Gastrocnemius medialis (tissue), 4 donors: Measurements from ENCODE around the gene FAM98A. TPM values are rescaled to one million over a fixed set of nuclear protein-coding genes. Genes with fewer than 3 reads are reported as not detected.

Experiments
- ATAC-seq, 2 donors: fragments of 150-250 bp; one replicate each; pipeline ENCODE4 v1.9.1; 2016
- DNase-seq, 2 donors: peaks; one replicate each; pipeline ENCODE4 v3.0.0-alpha.2; 2019
- H3K27ac ChIP-seq, 4 donors: fragments of 200-600 bp; sonication (generic); 1 replicate in 1 of 4; 2 replicates in 3 of 4; pipeline ENCODE4 v1.5.1; 2016 to 2018; ENCODE audit warnings: mild to moderate bottlenecking in 2 of 4, moderate library complexity in 1 of 4
- H3K27me3 ChIP-seq, 3 donors: fragments of 200-600 bp; sonication (generic) in 2 of 3; 1 replicate in 1 of 3; 2 replicates in 2 of 3; pipeline versions ENCODE4 v1.5.1 to v1.6.0; 2016 to 2019; ENCODE audit warnings: mild to moderate bottlenecking in 1 of 3, moderate library complexity in 1 of 3
- H3K36me3 ChIP-seq, 2 donors: fragments of 200-600 bp; sonication (generic) in 1 of 2; one replicate each; pipeline ENCODE4 v1.5.1; 2017 to 2018
- H3K4me1 ChIP-seq, 2 donors: fragments of 200-600 bp; sonication (generic) in 1 of 2; one replicate each; pipeline ENCODE4 v1.5.1; 2016 to 2017; ENCODE audit warnings: mild to moderate bottlenecking in 2 of 2
- H3K4me3 ChIP-seq, 4 donors: fragments of 200-600 bp; sonication (generic) in 3 of 4; 1 replicate in 1 of 4; 2 replicates in 3 of 4; pipeline ENCODE4 v1.5.1; 2016 to 2019; ENCODE audit warnings: mild to moderate bottlenecking in 2 of 4
- H3K9me3 ChIP-seq, 3 donors: fragments of 200-600 bp; sonication (generic) in 2 of 3; 1 replicate in 1 of 3; 2 replicates in 2 of 3; pipeline ENCODE4 v1.5.1; 2016 to 2019
- POLR2A ChIP-seq, 2 donors: fragments of 450-650 bp; IDR thresholded peaks; one replicate each; pipeline ENCODE4 v1.6.1; 2017; ENCODE audit warnings: antibody characterized with exemption in 2 of 2, mild to moderate bottlenecking in 2 of 2, moderate library complexity in 2 of 2
- in situ Hi-C, 4 donors: fragments of 200-750 bp; cut with MboI; loops; one replicate each; pipeline versions ENCODE4 v1.15.0 to v1.8.0; 2017; ENCODE audit warnings: low sequenced_read_pairs in 4 of 4
- intact Hi-C: fragments of 100-400 bp; cut with DNase I; formaldehyde crosslinking; loops from one replicate; pipeline ENCODE4 v1.15.1; 2023; ENCODE audit warnings: low total_unique reads
- total RNA-seq, 4 donors: library from RNA; depleted of rRNA; stranded (reverse); fragments of >200 nt; gene quantifications; one replicate each; pipeline versions ENCODE4 v1.1.0 to v1.2.3, GENCODE V29; 2016
- TF ChIP-seq, protein P1 (sequence below), 5 experiments: fragments of 450-650 bp in 3 of 5; fragments of 200-600 bp in 2 of 5; sonication (generic) in 2 of 5; IDR thresholded peaks in 4 of 5; conservative IDR thresholded peaks in 1 of 5; 1 replicate in 4 of 5; 2 replicates in 1 of 5; pipeline ENCODE4 v1.5.1; 2016 to 2019; ENCODE audit warnings: antibody characterized with exemption in 5 of 5, mild to moderate bottlenecking in 3 of 5, moderate library complexity in 3 of 5

The FAM98A gene
- 1,000 to 10,000 TPM in 1 of 4 donors, 10 to 100 TPM in 3; 33.7 to 1,115 (median 44.2) TPM for total RNA-seq

DNA sequence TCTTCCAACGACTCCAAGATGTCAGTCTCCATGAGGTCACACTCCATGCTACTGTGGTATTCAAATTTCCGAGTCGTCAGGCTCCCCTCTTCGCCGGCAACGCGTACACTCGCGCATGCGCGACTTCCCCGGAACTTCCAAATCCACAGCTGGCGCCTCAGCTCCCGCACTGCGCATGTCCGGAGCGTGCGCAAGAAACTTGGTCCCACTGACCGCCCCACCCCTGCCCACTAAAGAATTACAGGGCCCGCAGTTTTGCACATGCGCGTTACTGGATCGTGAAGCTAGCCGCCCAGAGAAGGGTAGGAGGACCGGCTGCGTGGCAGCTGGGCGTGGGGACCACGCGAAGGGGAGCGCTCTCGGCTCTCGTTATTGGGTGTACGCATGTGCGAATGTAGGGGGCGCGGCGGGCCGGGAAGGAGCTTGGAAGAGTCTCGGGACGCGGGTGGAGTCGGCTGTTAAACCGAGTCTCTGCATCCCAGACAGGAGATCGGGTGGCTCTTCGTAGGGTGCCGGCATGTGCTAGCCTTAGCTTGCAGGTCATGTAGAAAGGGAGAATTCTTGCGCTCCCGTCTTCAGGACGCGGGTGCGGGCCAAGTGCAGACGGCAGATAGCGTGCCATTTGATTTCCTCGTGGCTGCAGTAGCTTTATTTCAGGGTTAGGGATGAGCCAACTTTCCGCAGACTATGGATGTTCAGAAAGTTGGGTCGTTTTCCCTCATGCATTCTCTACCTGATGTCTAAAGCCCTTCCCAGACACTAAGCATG lies at the start of gene FAM98A:
Gene FAM98A (minus strand): TSS at position 125 of the 768 bp plus-strand sequence. CDS start 78 bp downstream, at position 47.
- Histone ChIP-seq H3K27ac (peak within 1 kb of the TSS; percentile 95 to 98 (median 96)), H3K36me3 (peaks cover 0 to 15% of the 10 kb centered on the region in 2 donors), H3K4me3 (peak within 1 kb of the TSS; percentile 89 to 99 (median 96)), H3K4me1 (peaks cover 15 to 28% of the 10 kb centered on the region in 2 donors), H3K27me3 (no peaks in the 10 kb centered on the region), H3K9me3 (no peaks in the 10 kb centered on the region)
- peak; percentile 73 to 78 for TF ChIP-seq POLR2A (IDR thresholded peaks at IDR 0.05)
- TF ChIP-seq, protein P1, sequence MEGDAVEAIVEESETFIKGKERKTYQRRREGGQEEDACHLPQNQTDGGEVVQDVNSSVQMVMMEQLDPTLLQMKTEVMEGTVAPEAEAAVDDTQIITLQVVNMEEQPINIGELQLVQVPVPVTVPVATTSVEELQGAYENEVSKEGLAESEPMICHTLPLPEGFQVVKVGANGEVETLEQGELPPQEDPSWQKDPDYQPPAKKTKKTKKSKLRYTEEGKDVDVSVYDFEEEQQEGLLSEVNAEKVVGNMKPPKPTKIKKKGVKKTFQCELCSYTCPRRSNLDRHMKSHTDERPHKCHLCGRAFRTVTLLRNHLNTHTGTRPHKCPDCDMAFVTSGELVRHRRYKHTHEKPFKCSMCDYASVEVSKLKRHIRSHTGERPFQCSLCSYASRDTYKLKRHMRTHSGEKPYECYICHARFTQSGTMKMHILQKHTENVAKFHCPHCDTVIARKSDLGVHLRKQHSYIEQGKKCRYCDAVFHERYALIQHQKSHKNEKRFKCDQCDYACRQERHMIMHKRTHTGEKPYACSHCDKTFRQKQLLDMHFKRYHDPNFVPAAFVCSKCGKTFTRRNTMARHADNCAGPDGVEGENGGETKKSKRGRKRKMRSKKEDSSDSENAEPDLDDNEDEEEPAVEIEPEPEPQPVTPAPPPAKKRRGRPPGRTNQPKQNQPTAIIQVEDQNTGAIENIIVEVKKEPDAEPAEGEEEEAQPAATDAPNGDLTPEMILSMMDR (IDR thresholded peaks at IDR 0.05 in 4 of 5, conservative IDR thresholded peaks at IDR 0.05 in 1 of 5): peak in 2 of 5 experiments; percentile 9 to 35
- ATAC-seq (peak; percentile 93 to 95), DNase-seq (peak; percentile 99)
- intact Hi-C loops: loop anchor here (1.0 to 10.0 kb wide), 3 partner anchors 122 to 465 kb away; partner anchors contain the start of gene RASGRP3
- in situ Hi-C loops: loop anchor here (25.0 kb wide), 4 partner anchors 187 to 837 kb away; no protein-coding TSS in a partner anchor

DNA sequence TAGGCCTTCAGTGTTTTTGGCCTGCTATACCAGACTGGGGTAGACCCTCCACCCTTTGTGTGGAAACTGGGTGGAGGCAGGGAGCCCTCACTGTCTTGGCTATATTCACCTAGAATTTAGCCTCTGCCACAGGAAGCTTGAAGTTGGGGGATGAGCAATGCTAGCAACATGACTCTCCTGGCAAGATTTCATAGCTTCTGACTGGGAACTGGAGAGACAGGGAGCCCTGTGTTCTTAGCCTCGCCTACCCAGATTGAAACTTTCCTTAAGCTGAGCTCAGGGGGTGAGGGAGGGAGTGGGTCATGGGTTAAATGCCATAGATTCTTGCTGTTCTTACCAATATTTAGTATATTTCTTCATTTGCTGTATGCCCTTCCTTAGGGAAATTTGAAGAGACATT lies 46.8 kb upstream of the FAM98A start:
- H3K27me3 ChIP-seq: no peaks in the 10 kb centered on the region

DNA sequence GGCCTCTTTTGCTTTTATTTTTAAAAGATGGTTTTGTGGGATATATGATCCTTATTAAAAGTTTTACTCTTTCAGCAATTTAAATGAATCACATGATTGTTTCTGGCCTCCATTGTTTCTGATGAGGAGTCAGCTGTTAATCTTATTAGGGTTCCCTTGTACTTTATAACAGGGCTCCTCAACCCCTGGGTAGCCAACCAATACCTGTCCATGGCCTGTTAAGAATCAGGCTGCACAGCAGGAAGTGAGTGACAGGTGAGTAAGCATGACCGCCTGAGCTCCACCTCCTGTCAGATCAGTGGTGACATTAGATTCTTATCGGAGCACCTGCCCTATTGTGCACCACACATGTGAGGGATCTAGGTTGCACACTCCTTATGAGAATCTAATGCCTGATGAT lies 45.1 kb upstream of the FAM98A start:
- no peaks in the 10 kb centered on the region for H3K36me3 ChIP-seq
- H3K27ac ChIP-seq: no peak overlapping the region
- intact Hi-C loops: no loop called here
- in situ Hi-C loops: no loop called here
- DNase-seq: no peak
- TF ChIP-seq, protein P1 (IDR thresholded peaks at IDR 0.05 in 4 of 5, conservative IDR thresholded peaks at IDR 0.05 in 1 of 5): no peak
- no peak for TF ChIP-seq POLR2A (IDR thresholded peaks at IDR 0.05)
- H3K9me3 ChIP-seq: no peaks in the 10 kb centered on the region
- no peaks in the 10 kb centered on the region for H3K4me1 ChIP-seq
- H3K4me3 ChIP-seq: no peak overlapping the region
- no peak for ATAC-seq
- H3K27me3 ChIP-seq: no peaks in the 10 kb centered on the region

More for the DNA sequence above, 46.8 kb upstream of the FAM98A start:
- H3K27ac ChIP-seq: no peak overlapping the region
- DNase-seq: no peak
- no peaks in the 10 kb centered on the region for H3K36me3 ChIP-seq
- no peak overlapping the region for H3K4me3 ChIP-seq
- ATAC-seq: peak in 1 of 2 donors; percentile 63
- H3K9me3 ChIP-seq: no peaks in the 10 kb centered on the region
- TF ChIP-seq, protein P1 (IDR thresholded peaks at IDR 0.05 in 4 of 5, conservative IDR thresholded peaks at IDR 0.05 in 1 of 5): no peak
- TF ChIP-seq POLR2A (IDR thresholded peaks at IDR 0.05): no peak
- H3K4me1 ChIP-seq: no peaks in the 10 kb centered on the region
- in situ Hi-C loops: no loop called here
- intact Hi-C loops: no loop called here

DNA sequence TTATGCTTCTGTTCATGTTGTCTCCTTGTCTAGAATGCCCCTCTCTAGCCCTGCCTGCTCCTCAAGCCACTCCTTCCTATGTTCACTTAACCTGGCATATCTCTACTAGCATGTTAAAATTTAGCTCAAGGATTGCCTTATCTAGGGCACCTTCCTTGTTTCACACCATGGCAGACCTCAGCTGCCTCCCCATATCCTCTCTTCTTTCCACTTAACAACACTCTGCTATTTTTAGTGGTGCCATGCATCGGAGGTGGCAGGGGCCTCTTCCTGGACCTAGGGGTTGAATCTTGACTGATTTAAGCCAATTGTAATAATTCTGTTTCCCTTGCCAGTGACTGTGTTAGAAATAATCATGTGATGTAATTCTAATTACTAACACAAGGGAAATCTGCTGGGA lies 36.9 kb upstream of the FAM98A start:
- no peaks in the 10 kb centered on the region for H3K27me3 ChIP-seq
- DNase-seq: no peak
- TF ChIP-seq, protein P1 (IDR thresholded peaks at IDR 0.05 in 4 of 5, conservative IDR thresholded peaks at IDR 0.05 in 1 of 5): no peak
- no peak for TF ChIP-seq POLR2A (IDR thresholded peaks at IDR 0.05)
- intact Hi-C loops: no loop called here
- no peak overlapping the region for H3K4me3 ChIP-seq
- H3K4me1 ChIP-seq: no peaks in the 10 kb centered on the region
- H3K27ac ChIP-seq: no peak overlapping the region
- in situ Hi-C loops: no loop called here
- H3K36me3 ChIP-seq: no peaks in the 10 kb centered on the region
- H3K9me3 ChIP-seq: no peaks in the 10 kb centered on the region
- ATAC-seq: no peak
